GM21526 (cell line): Measurements from ENCODE around the gene TIRAP.
A peak's percentile ranks its signal among the peaks of the same experiment; 100 is the strongest.
"Not testable (repeated sequence)": the region's sequence is repeated elsewhere in the genome, so short reads cannot be mapped to it uniquely, and the experiment has no call there.

Source experiments
- ATAC-seq: cut with Tn5 transposase; IDR thresholded peaks from one replicate; pipeline ENCODE4 v1.9.1; 2021; ENCODE audit warnings: moderate library complexity; ENCODE audit not compliant: unreplicated experiment, low FRiP score

Gene TIRAP

DNA sequence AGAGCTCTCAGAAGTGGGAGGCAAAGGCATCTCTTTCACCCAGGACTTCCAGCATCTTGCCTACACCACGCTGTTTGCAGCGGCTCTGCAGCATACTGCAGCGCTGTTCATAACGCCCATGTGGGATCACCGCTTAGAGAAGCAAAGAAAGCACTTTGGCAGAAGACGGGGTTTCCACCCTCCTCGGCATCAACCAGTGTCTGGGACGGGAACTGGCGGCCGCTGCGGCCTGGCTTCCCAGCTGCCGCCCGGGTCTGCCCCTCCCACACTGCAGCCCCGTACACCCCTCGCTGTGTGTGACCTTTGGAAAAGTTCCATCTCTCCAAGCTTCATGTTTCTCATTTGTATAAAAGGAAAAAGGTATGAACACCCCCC is 545 bp upstream of the TIRAP start:
- ATAC-seq, result no peak

DNA sequence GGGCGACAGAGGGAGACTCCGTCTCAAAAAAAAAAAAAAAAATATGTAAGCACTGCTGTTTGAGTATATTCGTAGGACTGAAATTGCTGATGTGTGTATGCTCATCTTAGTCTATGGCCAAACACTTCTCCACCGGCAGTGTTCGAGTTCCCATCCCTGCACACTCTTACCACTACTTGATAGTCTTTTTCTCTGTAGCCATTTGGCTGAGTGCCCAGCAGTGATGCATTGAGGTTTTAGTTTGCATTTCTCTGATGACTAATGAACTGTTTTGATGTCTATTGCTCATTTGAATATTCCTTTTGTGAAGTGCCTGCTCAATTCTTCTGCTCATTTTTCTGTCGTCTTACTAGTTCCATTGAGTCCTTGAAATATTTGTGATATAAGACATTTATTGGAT is 1.9 kb downstream of the TIRAP start:
- ATAC-seq, result peak; percentile 42

DNA sequence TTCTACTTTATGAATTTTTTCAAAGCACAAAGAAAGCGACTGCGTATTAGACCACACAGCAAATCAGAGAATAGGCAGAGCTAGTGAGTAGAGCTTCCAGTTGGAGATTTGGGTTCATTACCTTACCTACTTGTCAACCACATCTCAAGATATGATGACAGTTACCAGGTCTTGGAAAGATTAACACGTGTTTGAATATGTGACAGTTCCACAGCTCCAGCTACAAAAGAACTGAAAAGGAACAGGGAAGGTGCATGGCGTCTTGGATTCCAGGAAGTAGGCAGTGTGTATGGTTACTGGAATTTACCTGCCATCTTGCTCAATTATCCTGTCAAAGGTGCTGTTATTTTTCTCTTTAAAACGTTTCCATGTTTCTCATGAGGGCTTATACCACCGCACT is 5.3 kb downstream of the TIRAP start:
- no peak for ATAC-seq

DNA sequence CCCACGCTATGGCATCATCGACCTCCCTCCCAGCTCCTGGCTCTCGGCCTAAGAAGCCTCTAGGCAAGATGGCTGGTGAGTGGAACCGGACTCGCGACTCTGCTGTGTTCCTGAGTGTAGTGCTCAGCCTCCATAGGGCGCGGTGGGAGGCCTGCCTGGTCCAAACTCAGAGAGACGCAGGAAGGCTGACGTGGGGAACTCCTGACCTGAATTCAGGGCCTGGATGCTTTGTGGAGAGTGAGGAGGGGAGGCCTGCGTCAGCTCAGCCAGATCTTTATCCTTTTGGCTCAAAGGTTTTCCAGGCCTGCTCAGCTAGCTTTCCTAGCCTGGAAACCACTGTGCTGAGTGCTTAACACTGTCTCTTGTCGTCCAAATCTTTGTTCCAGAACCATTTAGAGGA is 8.0 kb downstream of the TIRAP start:
- ATAC-seq, result no peak

DNA sequence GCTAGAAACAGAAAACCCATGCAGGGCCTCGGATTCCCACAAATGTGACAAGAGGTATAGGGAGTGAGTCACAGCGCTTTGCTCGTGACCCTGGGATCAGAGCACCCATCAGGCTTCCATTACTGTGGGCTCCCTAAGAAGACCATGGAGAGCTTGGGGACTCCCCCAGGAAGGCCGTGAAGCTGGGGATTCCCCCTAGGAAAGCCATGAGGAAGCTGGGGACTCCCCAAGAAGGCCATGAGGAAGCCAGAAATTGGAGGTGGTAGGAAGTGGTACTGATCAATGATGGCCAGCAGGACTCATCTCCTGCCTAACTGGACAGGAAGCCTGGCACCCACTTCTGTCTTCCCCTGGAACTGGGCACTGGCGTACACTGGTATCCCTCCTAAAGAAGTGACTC is 10.8 kb downstream of the TIRAP start:
- ATAC-seq, result no peak

DNA sequence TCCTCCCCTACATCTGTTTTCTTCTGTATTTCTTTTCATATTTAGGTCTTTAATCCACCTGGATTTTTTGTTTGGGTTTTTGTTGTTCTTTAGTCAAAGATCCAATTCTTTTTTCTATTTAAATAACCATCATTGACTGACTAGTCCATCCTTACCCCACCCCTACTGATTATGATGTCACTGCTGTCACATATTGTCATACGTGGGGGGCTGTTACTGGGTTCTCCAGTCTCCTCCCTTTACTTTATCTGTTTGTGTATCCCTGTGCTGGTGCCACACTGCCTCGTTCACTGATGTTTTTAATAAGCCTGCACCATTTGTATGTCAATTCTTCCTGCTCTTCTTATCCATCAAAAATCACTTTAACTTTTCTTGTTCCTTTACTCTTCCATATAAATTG is 14.1 kb downstream of the TIRAP start:
- ATAC-seq, result no peak

DNA sequence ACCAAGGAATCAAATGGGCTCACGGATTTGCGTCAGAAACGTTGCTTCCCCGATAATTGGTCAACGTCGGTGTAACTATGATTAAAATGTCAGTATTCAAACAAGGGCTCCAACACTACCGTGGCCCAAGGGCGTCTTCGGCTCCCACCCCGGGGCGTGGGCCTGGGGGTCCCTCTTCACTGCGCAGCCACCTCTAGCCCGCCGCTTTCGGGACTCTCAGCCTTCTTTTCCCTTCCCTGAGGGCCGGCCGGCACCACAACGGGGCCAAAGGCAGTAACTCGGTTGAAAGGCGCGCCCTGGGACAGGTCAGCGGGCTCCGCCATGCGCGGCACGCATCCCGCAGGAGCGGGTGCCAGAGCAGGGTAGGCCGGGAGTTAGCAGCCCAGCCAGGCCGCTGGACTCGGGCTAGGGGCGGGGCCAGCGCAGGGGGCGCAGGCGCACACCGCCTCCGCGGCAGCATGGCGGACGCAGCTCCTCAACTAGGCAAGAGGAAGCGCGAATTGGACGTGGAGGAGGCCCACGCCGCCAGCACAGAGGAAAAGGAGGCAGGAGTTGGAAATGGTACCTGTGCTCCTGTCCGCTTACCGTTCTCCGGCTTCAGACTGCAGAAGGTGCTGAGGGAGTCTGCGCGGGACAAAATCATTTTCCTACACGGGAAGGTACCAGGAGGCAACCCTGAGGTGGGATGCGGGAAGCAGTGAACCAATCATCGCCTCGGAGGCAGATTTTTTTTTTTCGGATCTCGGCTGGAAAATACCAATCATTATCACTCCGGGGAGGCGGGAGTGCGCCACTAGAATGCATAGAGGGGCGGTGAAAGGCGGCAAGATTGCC is 20.9 kb downstream of the TIRAP start, which contains the start of gene DCPS:
TSS of gene DCPS (plus strand) at position 438 of the 834 bp plus-strand sequence. CDS start at position 459, 21 bp downstream.
- ATAC-seq, result peak; percentile 83

DNA sequence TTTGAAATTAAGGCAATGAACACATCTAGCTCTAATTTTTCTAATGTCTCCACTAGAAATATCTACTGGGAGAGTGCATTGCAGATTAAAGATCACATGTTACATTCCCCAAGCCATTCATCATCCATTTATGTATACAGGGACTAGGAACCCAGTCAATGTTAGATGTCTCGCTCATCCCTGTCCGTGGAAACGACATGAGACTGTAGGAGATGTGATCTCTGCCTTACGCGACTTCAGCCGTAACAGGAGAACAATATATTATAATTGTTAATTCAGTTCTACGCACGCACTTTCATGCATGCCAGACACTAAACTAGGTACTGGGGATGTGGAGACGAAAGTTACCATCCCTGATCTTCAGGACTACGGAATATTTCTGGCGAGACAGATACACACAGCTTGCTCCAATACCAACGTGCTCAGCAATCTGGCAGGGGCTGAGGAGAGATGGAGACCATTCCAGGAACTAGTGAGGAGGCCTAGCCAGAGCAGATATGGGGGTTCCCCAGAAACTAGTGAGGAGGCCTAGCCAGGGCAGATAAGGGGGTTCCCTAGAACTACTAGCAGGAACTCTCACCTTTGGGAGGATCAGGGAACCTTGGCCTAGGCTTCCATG is 21.7 kb downstream of the TIRAP start:
- ATAC-seq, result peak; percentile 30

DNA sequence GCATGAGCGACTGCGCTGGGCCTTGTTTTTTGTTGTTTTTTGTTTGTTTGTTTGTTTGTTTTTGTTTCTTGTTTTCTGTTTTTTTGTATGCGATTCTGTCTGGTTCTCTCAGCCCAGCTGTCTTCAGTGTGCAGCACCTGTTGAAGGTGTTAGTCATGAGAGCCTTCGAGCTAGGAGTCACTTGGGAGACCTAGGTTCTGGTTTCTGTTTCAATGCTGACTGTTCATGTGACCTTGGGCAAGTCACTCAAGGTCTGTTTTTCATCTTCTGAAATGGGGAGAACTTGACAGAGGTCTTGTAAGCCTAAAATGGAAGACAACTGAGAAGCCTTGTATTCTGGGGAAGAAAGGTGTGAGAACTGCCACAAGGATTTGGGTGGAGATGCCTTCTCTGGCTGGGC is 22.8 kb downstream of the TIRAP start:
- peak; percentile 60 for ATAC-seq

DNA sequence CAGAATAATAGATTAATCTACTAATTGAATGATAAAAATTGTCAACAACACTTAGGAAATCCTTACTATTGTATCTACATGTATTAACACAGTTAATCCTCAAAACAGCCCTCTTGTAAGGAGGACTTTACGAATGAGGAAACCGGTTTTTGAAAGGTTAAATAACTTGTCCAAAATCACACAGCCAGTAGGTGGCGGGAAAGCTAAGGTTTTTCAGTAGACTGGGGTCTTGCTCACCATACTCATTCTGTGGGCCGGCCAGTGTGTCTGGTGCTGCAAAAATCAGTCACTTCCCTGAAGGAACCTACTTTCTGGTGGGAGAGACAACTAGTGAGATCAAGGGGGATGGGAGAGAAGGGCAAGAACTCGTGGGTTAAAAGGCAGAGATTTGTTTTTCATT is 24.8 kb downstream of the TIRAP start:
- no peak for ATAC-seq

DNA sequence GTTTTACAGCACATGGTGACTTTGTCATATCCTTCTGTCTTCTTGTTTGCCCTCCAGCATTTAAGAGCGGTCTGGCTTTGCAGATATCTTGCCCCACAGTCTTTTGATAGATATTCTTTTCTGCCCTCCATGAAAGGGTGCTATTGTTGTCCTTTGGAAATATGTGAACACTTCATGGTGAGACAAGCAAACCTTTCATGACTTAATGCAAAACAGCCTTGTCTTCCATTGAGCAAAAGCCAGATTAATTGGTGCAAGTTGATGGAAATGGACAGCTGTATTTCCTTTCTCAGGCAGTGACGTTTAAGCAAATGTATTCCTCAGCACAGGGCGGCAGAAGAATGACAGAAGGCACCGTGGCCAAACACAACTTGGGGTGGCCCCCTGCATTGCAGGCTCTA is 25.4 kb downstream of the TIRAP start:
- ATAC-seq, result no peak

DNA sequence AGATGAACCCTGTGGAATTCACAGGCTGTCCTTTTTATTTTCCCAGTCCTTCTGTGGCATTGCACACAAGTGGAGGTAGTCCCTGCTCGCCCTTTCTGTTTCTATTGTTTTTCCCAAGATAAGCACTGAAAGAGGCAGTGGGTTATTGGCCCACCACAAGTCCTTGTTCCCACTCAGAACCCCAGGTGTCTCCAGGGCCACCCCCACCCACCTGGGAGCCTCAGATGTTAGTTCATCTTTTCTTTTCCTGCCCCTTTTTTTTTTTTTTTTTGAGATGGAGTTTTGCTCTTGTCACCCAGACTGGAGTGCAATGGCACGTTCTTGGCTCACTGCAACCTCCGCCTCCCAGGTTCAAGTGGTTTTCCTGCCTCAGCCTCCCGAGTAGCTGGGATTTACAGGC is 25.9 kb downstream of the TIRAP start:
- ATAC-seq, result not testable (repeated sequence)

DNA sequence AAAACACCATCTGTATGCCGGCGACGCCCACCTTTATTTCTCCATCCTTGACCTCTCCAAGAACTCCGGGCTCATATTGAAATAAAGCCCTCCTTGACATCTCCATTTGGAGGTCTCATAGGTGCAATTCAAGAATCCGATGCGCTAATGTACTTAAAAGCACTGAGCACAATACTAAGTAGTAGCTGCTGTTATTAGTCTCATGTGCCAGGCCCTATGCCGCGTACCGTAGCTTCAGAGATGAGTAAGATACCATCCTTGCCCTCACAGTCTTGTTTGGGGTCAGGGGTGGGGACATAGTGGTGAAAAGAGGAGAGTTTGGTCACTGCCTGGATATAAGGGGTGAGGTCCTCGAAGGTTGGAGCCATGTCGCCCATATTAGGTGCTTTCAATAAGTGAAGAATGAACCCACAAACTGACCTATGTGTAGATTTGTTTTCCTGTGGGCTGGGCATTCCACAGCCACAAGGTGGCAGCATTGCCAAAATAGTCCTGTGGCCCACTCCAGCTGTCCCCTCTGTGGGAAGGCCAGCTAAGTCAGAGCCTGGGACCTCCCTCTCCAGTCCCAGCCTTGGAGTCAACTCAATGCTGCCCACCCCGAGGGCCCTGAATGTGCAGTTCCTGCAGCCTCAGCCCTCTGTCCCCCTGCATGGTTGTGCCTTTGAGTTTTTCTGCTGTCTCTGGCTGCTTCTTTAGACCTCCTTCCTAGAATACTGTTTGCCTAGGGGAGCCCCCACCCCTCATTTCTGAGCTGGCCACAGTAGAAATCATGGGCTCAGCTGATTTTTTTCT is 27.5 kb downstream of the TIRAP start:
- peak; percentile 33 for ATAC-seq

DNA sequence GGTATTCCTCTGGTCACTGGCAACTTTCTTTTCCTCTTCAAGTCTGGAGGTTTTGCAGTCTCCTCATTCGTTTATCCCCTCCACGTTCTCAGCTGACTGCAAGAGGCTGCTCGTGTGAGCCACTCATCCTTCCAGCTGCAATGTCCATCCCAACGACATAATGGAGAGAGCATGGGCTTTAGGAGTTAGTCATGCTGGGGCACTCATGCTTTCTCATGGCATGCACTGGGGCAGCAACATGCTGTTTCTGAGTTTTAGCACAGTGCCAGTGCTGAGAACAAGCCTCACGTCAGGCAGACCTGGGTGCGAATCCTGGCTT is 28.1 kb downstream of the TIRAP start:
- no peak for ATAC-seq

DNA sequence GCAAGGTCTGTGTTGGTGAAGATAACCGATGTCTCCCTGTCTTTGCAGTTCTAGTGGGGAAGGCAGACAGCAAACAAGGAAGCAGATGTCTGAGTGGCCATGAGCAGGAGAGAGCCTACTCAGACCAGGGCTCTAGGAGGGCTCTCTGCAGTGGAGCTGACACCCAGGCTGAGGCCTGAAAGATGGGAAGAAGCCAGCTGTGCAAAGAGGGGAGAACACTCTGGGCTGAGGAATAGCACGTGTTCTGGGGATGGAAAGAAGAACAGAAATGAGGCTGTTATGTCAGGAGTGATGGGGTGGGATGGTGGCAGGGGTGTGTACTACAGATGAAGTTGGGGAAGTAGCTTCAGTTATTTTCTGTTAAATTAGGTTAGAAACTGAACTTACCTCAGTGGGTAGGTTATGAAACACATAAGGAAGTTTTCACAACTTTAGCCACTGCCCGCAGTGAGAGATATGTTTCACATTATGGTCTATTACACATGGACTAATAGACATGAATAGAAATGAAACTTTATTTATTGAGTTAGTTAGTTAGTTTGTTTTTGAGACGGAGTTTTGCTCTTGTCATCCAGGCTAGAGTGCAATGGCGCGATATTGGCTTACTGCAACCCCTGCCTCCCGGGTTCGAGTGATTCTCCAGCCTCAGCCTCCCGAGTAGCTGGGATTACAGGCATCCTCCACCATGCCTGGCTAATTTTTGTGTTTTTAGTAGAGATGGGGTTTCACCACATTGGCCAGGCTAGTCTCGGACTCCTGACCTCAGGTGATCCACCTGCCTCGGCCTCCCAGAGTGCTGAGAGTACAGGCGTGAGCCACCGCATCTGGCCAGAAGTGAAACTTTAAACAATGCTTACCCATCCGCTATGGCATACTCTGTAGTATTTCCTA is 28.8 kb downstream of the TIRAP start:
- peak; percentile 76 for ATAC-seq

DNA sequence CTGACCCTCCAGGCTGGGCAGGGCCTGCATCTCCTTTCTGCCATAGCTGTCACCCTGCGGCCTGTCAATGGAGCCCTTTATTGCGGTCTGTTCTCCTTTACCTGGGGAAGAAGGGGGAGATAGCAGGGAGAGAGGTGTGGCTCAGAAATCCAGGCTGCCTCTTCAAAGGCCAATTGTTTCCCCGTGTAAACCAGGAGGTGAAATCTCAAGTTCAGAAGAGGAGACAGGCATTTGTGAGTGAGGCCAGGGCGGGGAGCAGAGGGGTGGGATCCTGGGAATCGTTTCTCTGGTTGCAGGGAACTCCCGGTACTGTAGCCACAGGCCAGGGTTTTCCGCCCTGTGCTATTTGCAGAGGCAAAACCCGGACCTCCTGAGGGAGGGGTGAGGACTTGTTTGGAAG is 30.1 kb downstream of the TIRAP start:
- ATAC-seq, result no peak

DNA sequence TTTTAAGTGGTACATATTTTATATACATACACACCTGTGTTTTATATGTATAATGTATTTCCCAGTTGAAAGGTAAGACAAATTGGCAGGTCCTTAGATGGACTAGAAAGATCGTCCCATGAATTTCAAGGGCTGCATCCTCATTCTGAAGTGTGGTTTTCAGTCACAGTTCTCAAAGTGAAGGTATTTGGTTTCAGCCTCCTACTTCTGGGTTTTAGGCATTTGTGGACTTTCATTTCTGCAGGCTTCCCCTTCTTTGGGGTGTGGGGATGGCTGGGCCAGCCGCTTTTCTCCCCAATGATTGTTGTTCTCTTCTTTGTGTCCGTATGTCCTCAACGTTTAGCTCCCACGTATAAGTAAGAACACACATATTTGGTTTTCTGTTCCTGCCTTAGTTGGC is 30.9 kb downstream of the TIRAP start:
- no peak for ATAC-seq

DNA sequence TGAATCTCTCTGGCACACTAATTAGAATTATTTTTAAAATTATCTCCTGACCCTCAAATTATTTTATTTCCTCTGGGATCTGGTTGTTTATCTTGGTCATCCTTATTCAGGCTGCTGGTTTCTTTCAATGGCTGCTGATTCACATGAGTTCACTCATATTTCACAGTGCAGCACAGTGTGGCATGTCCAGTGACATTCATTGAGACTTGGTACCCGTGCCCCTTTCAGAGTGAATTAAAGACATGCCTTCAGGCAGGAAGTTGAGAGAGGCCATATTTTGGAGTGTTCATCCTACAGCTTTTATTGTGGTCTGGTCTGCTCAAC is 34.5 kb downstream of the TIRAP start:
- ATAC-seq, result no peak

DNA sequence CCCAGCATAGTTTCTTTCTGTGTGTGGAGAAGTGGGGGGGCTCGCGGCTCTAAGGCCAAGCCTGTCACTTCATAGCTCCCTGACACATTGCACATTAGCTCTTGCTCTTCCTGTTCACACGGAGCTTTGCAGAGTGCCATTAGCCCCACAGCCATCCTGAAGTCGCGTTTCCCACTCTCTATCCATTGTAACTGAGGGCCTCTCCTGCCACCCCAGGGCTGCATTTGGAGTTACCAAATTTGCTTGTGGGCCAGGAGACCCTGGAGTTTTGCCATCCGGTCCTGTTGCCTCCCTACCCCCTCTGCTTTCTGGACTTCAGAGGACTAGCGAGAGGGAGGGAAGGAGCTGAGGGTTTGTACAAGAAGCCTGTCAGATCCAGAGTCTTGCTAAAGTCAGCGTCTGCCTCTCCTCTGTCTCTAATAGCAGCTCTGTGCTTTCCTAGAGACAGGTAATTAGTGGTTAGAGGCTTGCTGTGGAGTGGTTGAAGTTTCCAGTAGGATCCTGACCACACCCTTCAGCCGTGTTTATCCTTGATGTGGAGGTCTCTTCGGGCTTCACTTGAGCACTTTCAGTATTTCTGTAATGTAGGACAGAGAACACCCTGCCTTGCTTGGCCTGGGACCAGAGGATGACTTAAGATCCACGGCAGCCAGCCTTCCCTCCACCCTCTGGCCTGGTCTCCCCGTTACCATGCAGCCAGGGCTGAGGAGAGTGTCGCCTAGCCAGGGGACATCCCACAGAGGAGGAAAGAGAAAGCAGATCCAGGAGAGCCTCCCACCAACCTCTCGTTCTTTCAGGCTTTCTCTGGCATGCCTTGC is 35.1 kb downstream of the TIRAP start:
- peak; percentile 6 for ATAC-seq
